Testis (tissue), 3 donors: Measurements from ENCODE around the gene RNF220. TPM values are rescaled to one million over a fixed set of nuclear protein-coding genes. Genes with fewer than 3 reads are reported as not detected.

Experiments used
- DNase-seq: peaks from one replicate; pipeline ENCODE4 v3.0.0-alpha.2; 2019
- H3K27ac ChIP-seq, 2 donors: fragments of 200-600 bp; sonication (generic); one replicate each; pipeline ENCODE4 v1.5.1; 2019
- H3K27me3 ChIP-seq: fragments of 200-600 bp; sonication (generic); one replicate; pipeline ENCODE4 v1.5.1; 2019
- H3K36me3 ChIP-seq: fragments of 200-600 bp; sonication (generic); one replicate; pipeline ENCODE4 v1.5.1; 2017; ENCODE audit warnings: low read depth; ENCODE audit errors: missing control alignments
- H3K4me1 ChIP-seq: fragments of 200-600 bp; sonication (generic); one replicate; pipeline ENCODE4 v1.5.1; 2019
- H3K4me3 ChIP-seq, 2 donors: fragments of 200-600 bp; sonication (generic); one replicate each; pipeline ENCODE4 v1.5.1; 2017 to 2019
- H3K9me3 ChIP-seq: fragments of 200-600 bp; sonication (generic); one replicate; pipeline ENCODE4 v1.5.1; 2017
- CTCF ChIP-seq, 3 experiments: fragments of 450-650 bp in 2 of 3; fragments of 200-600 bp in 1 of 3; sonication (generic) in 1 of 3; IDR thresholded peaks; one replicate each; pipeline ENCODE4 v1.5.1; 2016 to 2019; ENCODE audit warnings: antibody characterized with exemption in 3 of 3, mild to moderate bottlenecking in 2 of 3, moderate library complexity in 1 of 3
- POLR2A ChIP-seq: fragments of 450-650 bp; IDR thresholded peaks from one replicate; pipeline ENCODE4 v1.6.1; 2017; ENCODE audit warnings: antibody characterized with exemption, mild to moderate bottlenecking, moderate library complexity
- WGBS, 2 donors: methylation state at CpG; one replicate each; pipeline ENCODE4 v1.1.5; 2018; 5-methylcytosine and 5-hydroxymethylcytosine counted together
- intact Hi-C: fragments of 100-400 bp; cut with DNase I; formaldehyde crosslinking; loops from one replicate; pipeline ENCODE4 v1.15.1; 2023; ENCODE audit warnings: low total_unique reads
- polyA plus RNA-seq: library from polyadenylated mRNA; stranded (reverse); fragments of 350-450 nt; fragmentation: Illumina TruSeq; extraction: RNeasy Lipid Tissue Mini Kit (QIAGEN cat#74804); gene quantifications from one replicate; pipeline ENCODE4 v1.2.3, GENCODE V29; 2014; ENCODE audit warnings: low read depth, low replicate concordance; ENCODE audit not compliant: insufficient read depth
- total RNA-seq, 2 donors: library from RNA; depleted of rRNA; stranded (reverse); fragments of >200 nt; gene quantifications; one replicate each; pipeline ENCODE4 v1.2.3, GENCODE V29; 2016

RNF220 gene
- total and polyA plus RNA-seq, 3 donors from 2014 or later = 99.3 to 148 (median 126) TPM

GRCh38 chr1:44424747-44425146 lies 19.7 kb downstream of the RNF220 start:
- no peak for DNase-seq
- peaks cover 8% of the 10 kb centered on the region for H3K4me1 ChIP-seq
- H3K27me3 ChIP-seq = no peaks in the 10 kb centered on the region
- no peaks in the 10 kb centered on the region for H3K36me3 ChIP-seq
- TF ChIP-seq POLR2A (no peak), CTCF (IDR thresholded peaks at IDR 0.05) (no peak)
- no peaks in the 10 kb centered on the region for H3K9me3 ChIP-seq
- no peak overlapping the region for H3K27ac ChIP-seq
- WGBS, 2 donors = 83 to 86% methylated on average over 9 of the region's 9 CpGs
- no peak overlapping the region for H3K4me3 ChIP-seq
- intact Hi-C loops = no loop called here

GRCh38 chr1:44425341-44426082 lies 20.5 kb downstream of the RNF220 start:
- no peak for DNase-seq
- peaks cover 8% of the 10 kb centered on the region for H3K4me1 ChIP-seq
- H3K27me3 ChIP-seq = no peaks in the 10 kb centered on the region
- H3K36me3 ChIP-seq = no peaks in the 10 kb centered on the region
- no peak overlapping the region for H3K27ac ChIP-seq
- WGBS, 2 donors = 82 to 83% methylated on average over 8 of the region's 8 CpGs
- intact Hi-C loops = no loop called here
- no peak overlapping the region for H3K4me3 ChIP-seq
- TF ChIP-seq CTCF (IDR thresholded peaks at IDR 0.05) = no peak
- H3K9me3 ChIP-seq = no peaks in the 10 kb centered on the region

GRCh38 chr1:44431861-44432260 lies 26.8 kb downstream of the RNF220 start:
- H3K9me3 ChIP-seq = no peaks in the 10 kb centered on the region
- H3K4me3 ChIP-seq = no peak overlapping the region
- no peak for TF ChIP-seq CTCF (IDR thresholded peaks at IDR 0.05)
- TF ChIP-seq POLR2A = no peak
- no peak overlapping the region for H3K27ac ChIP-seq
- H3K4me1 ChIP-seq = no peaks in the 10 kb centered on the region
- WGBS, 2 donors = 89 to 96% methylated on average over 2 of the region's 2 CpGs
- no peak for DNase-seq
- no peaks in the 10 kb centered on the region for H3K27me3 ChIP-seq
- no peaks in the 10 kb centered on the region for H3K36me3 ChIP-seq
- intact Hi-C loops = no loop called here

- intact Hi-C loops = no loop called here
- H3K27ac ChIP-seq = no peak overlapping the region
- no peak for DNase-seq
- WGBS, 2 donors = 78 to 85% methylated on average over 2 of the region's 2 CpGs
- H3K4me1 ChIP-seq = no peaks in the 10 kb centered on the region
- no peak overlapping the region for H3K4me3 ChIP-seq
- no peaks in the 10 kb centered on the region for H3K27me3 ChIP-seq
- H3K36me3 ChIP-seq = no peaks in the 10 kb centered on the region
- no peaks in the 10 kb centered on the region for H3K9me3 ChIP-seq
- no peak for TF ChIP-seq POLR2A
- TF ChIP-seq CTCF (IDR thresholded peaks at IDR 0.05) = no peak
Measured at GRCh38 chr1:44433209-44433608, 28.2 kb downstream of the RNF220 start.
